HepG2 (cell line): Measurements from ENCODE around the gene MROH2A. TPM values are rescaled to one million over a fixed set of nuclear protein-coding genes. Genes with fewer than 3 reads are reported as not detected.

Experiments used
- ATAC-seq: fragments of 200-7000 bp; cut with Tn5 transposase; 3 replicates; pipeline ENCODE4 v1.9.1; 2020; ENCODE audit warnings: mild to moderate bottlenecking, moderate library complexity
- BruUV-seq: library from RNA; stranded (reverse); fragments of 400-500 nt; replicated peaks from 2 replicates; lab custom pipeline; 2021; lab: Mats Ljungman, UMichigan
- CTCF ChIA-PET: fragments of 300-600 bp; formaldehyde crosslinking; extraction: SDS; loops from one replicate; lab custom pipeline; 2021; ENCODE audit warnings: low total read pairs, inconsistent platforms, low intra/inter-chr PET ratio; lab: Yijun Ruan, JAX
- POLR2A ChIA-PET: fragments of 350-600 bp; sonication (Branson Sonifier 250); formaldehyde crosslinking; loops from one replicate; lab custom pipeline; 2020; ENCODE audit warnings: antibody characterized with exemption, inconsistent platforms; lab: Yijun Ruan, JAX
- DNase-seq: peaks from one replicate; pipeline ENCODE4 v3.0.0-alpha.2; 2015; ENCODE audit warnings: low spot score
- FAIRE-seq: peaks from 3 replicates; lab custom pipeline; 2011; peaks lifted over from hg19 to GRCh38; lab: Jason Lieb, UNC
- H2AFZ ChIP-seq: one replicate; pipeline ENCODE4 v1.6.1; 2011; ENCODE audit warnings: low read length, inconsistent platforms
- H3K27ac ChIP-seq: fragments of 300-600 bp; 3 replicates; pipeline ENCODE4 v1.8.0; 2011; ENCODE audit warnings: mixed run types, mild to moderate bottlenecking, mixed read lengths, low read length, inconsistent platforms; ENCODE audit not compliant: insufficient read depth; ENCODE audit errors: extremely low read length
- H3K27me3 ChIP-seq, 2 experiments: fragments of 200-600 bp in 1 of 2; 2 replicates in 1 of 2; 3 replicates in 1 of 2; pipeline versions ENCODE4 v1.6.0 to v1.8.0; 2011; ENCODE audit warnings: low read length in 2 of 2, mild to moderate bottlenecking in 2 of 2, moderate library complexity in 2 of 2, inconsistent platforms in 1 of 2; ENCODE audit not compliant: insufficient read depth in 2 of 2, control insufficient read depth in 1 of 2
- H3K36me3 ChIP-seq, 2 experiments: fragments of 200-600 bp in 1 of 2; replicated peaks in 1 of 2; 2 replicates in 1 of 2; 3 replicates in 1 of 2; pipeline versions ENCODE4 v1.5.1 to v1.8.0; 2011; ENCODE audit warnings: low read length in 2 of 2, inconsistent platforms in 1 of 2; ENCODE audit not compliant: insufficient read depth in 2 of 2, control insufficient read depth in 1 of 2
- H3K4me1 ChIP-seq: 2 replicates; pipeline ENCODE4 v1.5.1; 2012; ENCODE audit warnings: low read length, inconsistent platforms; ENCODE audit not compliant: insufficient read depth
- H3K4me2 ChIP-seq: 2 replicates; pipeline ENCODE4 v1.6.0; 2011; ENCODE audit warnings: low read depth, low read length, inconsistent platforms
- H3K4me3 ChIP-seq, 3 experiments: fragments of 200-600 bp in 1 of 3; sonication (generic), shearing (Covaris generic) in 1 of 3; replicated peaks in 1 of 3; 2 replicates each; pipeline ENCODE4 v1.5.1; 2011 to 2016; ENCODE audit warnings: low read length in 3 of 3, inconsistent platforms in 2 of 3, low read depth in 2 of 3, mild to moderate bottlenecking in 2 of 3, control low read depth in 1 of 3, mixed read lengths in 1 of 3; ENCODE audit not compliant: insufficient read depth in 1 of 3
- H3K79me2 ChIP-seq: one replicate; pipeline ENCODE4 v1.6.1; 2011; ENCODE audit warnings: low read length, inconsistent platforms; ENCODE audit not compliant: insufficient read depth
- H3K9ac ChIP-seq: 2 replicates; pipeline ENCODE4 v1.6.0; 2011; ENCODE audit warnings: mild to moderate bottlenecking, low read depth, low read length, inconsistent platforms; ENCODE audit not compliant: insufficient read depth
- H3K9me3 ChIP-seq: 2 replicates; pipeline ENCODE4 v1.5.1; 2012; ENCODE audit warnings: mild to moderate bottlenecking, low read length
- H4K20me1 ChIP-seq: 2 replicates; pipeline ENCODE4 v1.6.0; 2011; ENCODE audit warnings: inconsistent platforms, mild to moderate bottlenecking, low read length, moderate library complexity; ENCODE audit not compliant: insufficient read depth
- CC2D1A ChIP-seq: sonication (generic); formaldehyde crosslinking; IDR thresholded peaks from 2 replicates; pipeline ENCODE4 v1.8.1; 2023; ENCODE audit warnings: mild to moderate bottlenecking, missing genetic modification reagents
- RCOR2 ChIP-seq: IDR thresholded peaks from 2 replicates; pipeline ENCODE4 v1.6.1; 2016; ENCODE audit warnings: missing biosample characterization, missing genetic modification reagents
- RORA ChIP-seq: sonication (generic); formaldehyde crosslinking; IDR thresholded peaks from 2 replicates; pipeline ENCODE4 v1.5.0; 2020; ENCODE audit warnings: mild to moderate bottlenecking, missing genetic modification reagents, moderate library complexity
- ZMYM3 ChIP-seq: sonication (generic); formaldehyde crosslinking; IDR thresholded peaks from 2 replicates; pipeline ENCODE4 v1.5.1; 2020; ENCODE audit warnings: mild to moderate bottlenecking, missing genetic modification reagents
- ZNF414 ChIP-seq: sonication (generic); formaldehyde crosslinking; IDR thresholded peaks from 2 replicates; pipeline ENCODE4 v1.5.0; 2020; ENCODE audit warnings: missing genetic modification reagents
- ZNF547 ChIP-seq: sonication (generic); formaldehyde crosslinking; IDR thresholded peaks from 2 replicates; pipeline ENCODE4 v1.5.1; 2020; ENCODE audit warnings: mild to moderate bottlenecking, missing genetic modification reagents
- ZNF839 ChIP-seq: sonication (generic); formaldehyde crosslinking; IDR thresholded peaks from 2 replicates; pipeline ENCODE4 v1.4.0; 2020; ENCODE audit warnings: missing genetic modification reagents, mild to moderate bottlenecking, borderline replicate concordance
- ZNF883 ChIP-seq: sonication (generic); formaldehyde crosslinking; IDR thresholded peaks from 2 replicates; pipeline ENCODE4 v1.5.1; 2020; ENCODE audit warnings: mild to moderate bottlenecking, missing genetic modification reagents; ENCODE audit errors: not compliant biosample characterization
- WGBS: methylation state at CpG from one replicate; pipeline ENCODE4 v1.1.6; 2017; ENCODE audit warnings: low lambda C conversion rate; 5-methylcytosine and 5-hydroxymethylcytosine counted together
- in situ Hi-C: cut with HindIII; loops from 2 replicates; pipeline ENCODE4 v1.10.0; 2017; ENCODE audit warnings: low pct_unique_long_range_greater_than_20kb; ENCODE audit not compliant: extremely low pct_ligation_motif_present
- intact Hi-C: fragments of 100-400 bp; cut with micrococcal nuclease; formaldehyde crosslinking; loops from one replicate; pipeline ENCODE4 v1.10.0; 2022; ENCODE audit not compliant: unreplicated experiment
- polyA plus RNA-seq, 8 experiments: library from polyadenylated mRNA; depleted of rRNA in 3 of 8; stranded (reverse) in 7 of 8; unstranded in 1 of 8; fragments of >200 nt; fragmentation: Illumina TruSeq in 4 of 8; extraction: Trizol in 4 of 8; gene quantifications; 2 replicates each; pipeline versions ENCODE4 v1.2.1 to v1.2.3, GENCODE V29; 2011 to 2016; ENCODE audit warnings: low read depth in 4 of 8, missing spikeins in 1 of 8, mixed read lengths in 1 of 8; ENCODE audit not compliant: insufficient read depth in 1 of 8
- total RNA-seq, 5 experiments: library from RNA; depleted of rRNA; stranded (reverse); fragments of >200 nt; fragmentation: Illumina TruSeq; extraction: Trizol; gene quantifications; 2 replicates each; pipeline ENCODE4 v1.2.3, GENCODE V29; 2016; ENCODE audit warnings: low read depth in 1 of 5
- TF ChIP-seq, protein P1 (sequence below): sonication (generic); formaldehyde crosslinking; IDR thresholded peaks from 2 replicates; pipeline ENCODE4 v1.4.0; 2020; ENCODE audit warnings: missing genetic modification reagents, mild to moderate bottlenecking, borderline replicate concordance
- TF ChIP-seq, protein P2 (sequence below): sonication (generic); formaldehyde crosslinking; IDR thresholded peaks from 2 replicates; pipeline ENCODE4 v1.4.0; 2020; ENCODE audit warnings: mild to moderate bottlenecking, missing genetic modification reagents

MROH2A gene
- total and polyA plus RNA-seq, 2 of the 13 experiments (the other 11 are each of a cell fraction or from before 2014, with no cell fraction given) = 0.03 to 0.04 TPM

- WGBS = 89% methylated on average over 3 of the region's 3 CpGs
- ChIA-PET CTCF (no interaction called here), POLR2A (no interaction called here)
- Histone ChIP-seq H3K27ac (no peak overlapping the region), H3K4me3 (peak overlapping the region in 1 of 3 experiments; percentile 30; a peak in 4 of 6 replicates), H3K4me2 (peak overlapping the region; percentile 92), H3K4me1 (peaks cover 39% of the 10 kb centered on the region), H4K20me1 (peaks cover 9% of the 10 kb centered on the region), H3K79me2 (peaks cover 39% of the 10 kb centered on the region), H3K9ac (peak overlapping the region; percentile 94), H3K27me3 (peaks cover 2 to 3% of the 10 kb centered on the region in 2 experiments; a peak in 1 of 5 replicates), H3K9me3 (no peaks in the 10 kb centered on the region), H3K36me3 (peaks cover 28 to 52% of the 10 kb centered on the region in 2 experiments)
- no TSS peak for BruUV-seq
- intact Hi-C loops (no loop called here), in situ Hi-C loops (no loop called here)
- no peak for DNase-seq
- FAIRE-seq = no peak
- TF ChIP-seq ZNF547 (CRISPR knock-in tag) (peak; percentile 31; the same call in 1 of the 2 replicates), CC2D1A (no peak)
- TF ChIP-seq, all 625 proteins: peak for 1
- no peak for ATAC-seq
- no peak overlapping the region for H2AFZ ChIP-seq
Measured at GRCh38 chr2:233852056-233852455, 73.9 kb downstream of the MROH2A start.

DNA sequence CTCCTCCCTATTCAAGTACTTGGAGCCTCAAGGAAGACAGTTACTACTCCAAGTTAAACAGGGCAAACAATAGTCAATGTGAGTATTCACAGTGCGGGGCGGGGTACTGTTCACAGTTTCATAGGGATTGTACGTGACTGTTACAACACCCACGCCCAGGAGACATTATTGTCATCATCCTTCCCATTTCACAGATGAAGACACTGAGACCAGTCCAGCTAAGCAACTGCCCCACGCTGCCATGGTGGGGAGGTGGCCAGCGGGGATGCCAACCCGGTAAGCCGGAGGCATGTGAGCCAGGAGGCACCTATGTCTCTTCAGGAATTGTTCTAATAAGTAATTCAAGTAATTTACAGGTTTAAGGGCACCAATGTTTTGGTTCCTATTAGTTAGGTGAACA is 75.2 kb downstream of the MROH2A start:
- in situ Hi-C loops = no loop called here
- Histone ChIP-seq H3K27ac (peak overlapping the region; percentile 83), H3K36me3 (peaks cover 18 to 39% of the 10 kb centered on the region in 2 experiments), H3K9ac (peak overlapping the region; percentile 94), H3K79me2 (peaks cover 39% of the 10 kb centered on the region), H3K27me3 (peaks cover 2 to 3% of the 10 kb centered on the region in 2 experiments; a peak in 1 of 5 replicates), H2AFZ (no peak overlapping the region), H4K20me1 (peaks cover 9% of the 10 kb centered on the region), H3K9me3 (no peaks in the 10 kb centered on the region), H3K4me1 (peaks cover 48% of the 10 kb centered on the region), H3K4me2 (peak overlapping the region; percentile 92), H3K4me3 (peak overlapping the region; percentile 95 to 100 (median 98))
- BruUV-seq = TSS peak; percentile 48
- DNase-seq (no peak), ATAC-seq (no peak), FAIRE-seq (no peak)
- ChIA-PET POLR2A (no interaction called here), CTCF (no interaction called here)
- WGBS = 12% methylated on average over 6 of the region's 8 CpGs
- intact Hi-C loops = no loop called here
- no peak for TF ChIP-seq ZNF414
- 0 out of 2 replicates have a peak, but pooled peaks have one; percentile 45 for TF ChIP-seq RCOR2 (CRISPR knock-in tag)
- TF ChIP-seq ZMYM3 (CRISPR knock-in tag) = peak; percentile 70
- TF ChIP-seq, protein P1, sequence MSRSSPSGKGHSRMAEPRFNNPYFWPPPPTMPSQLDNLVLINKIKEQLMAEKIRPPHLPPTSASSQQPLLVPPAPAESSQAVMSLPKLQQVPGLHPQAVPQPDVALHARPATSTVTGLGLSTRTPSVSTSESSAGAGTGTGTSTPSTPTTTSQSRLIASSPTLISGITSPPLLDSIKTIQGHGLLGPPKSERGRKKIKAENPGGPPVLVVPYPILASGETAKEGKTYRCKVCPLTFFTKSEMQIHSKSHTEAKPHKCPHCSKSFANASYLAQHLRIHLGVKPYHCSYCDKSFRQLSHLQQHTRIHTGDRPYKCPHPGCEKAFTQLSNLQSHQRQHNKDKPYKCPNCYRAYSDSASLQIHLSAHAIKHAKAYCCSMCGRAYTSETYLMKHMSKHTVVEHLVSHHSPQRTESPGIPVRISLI = 0 out of 2 replicates have a peak, but pooled peaks have one; percentile 11
- TF ChIP-seq ZNF883 (CRISPR knock-in tag) = no peak
- no peak for TF ChIP-seq RORA (CRISPR knock-in tag)
- TF ChIP-seq, protein P2, sequence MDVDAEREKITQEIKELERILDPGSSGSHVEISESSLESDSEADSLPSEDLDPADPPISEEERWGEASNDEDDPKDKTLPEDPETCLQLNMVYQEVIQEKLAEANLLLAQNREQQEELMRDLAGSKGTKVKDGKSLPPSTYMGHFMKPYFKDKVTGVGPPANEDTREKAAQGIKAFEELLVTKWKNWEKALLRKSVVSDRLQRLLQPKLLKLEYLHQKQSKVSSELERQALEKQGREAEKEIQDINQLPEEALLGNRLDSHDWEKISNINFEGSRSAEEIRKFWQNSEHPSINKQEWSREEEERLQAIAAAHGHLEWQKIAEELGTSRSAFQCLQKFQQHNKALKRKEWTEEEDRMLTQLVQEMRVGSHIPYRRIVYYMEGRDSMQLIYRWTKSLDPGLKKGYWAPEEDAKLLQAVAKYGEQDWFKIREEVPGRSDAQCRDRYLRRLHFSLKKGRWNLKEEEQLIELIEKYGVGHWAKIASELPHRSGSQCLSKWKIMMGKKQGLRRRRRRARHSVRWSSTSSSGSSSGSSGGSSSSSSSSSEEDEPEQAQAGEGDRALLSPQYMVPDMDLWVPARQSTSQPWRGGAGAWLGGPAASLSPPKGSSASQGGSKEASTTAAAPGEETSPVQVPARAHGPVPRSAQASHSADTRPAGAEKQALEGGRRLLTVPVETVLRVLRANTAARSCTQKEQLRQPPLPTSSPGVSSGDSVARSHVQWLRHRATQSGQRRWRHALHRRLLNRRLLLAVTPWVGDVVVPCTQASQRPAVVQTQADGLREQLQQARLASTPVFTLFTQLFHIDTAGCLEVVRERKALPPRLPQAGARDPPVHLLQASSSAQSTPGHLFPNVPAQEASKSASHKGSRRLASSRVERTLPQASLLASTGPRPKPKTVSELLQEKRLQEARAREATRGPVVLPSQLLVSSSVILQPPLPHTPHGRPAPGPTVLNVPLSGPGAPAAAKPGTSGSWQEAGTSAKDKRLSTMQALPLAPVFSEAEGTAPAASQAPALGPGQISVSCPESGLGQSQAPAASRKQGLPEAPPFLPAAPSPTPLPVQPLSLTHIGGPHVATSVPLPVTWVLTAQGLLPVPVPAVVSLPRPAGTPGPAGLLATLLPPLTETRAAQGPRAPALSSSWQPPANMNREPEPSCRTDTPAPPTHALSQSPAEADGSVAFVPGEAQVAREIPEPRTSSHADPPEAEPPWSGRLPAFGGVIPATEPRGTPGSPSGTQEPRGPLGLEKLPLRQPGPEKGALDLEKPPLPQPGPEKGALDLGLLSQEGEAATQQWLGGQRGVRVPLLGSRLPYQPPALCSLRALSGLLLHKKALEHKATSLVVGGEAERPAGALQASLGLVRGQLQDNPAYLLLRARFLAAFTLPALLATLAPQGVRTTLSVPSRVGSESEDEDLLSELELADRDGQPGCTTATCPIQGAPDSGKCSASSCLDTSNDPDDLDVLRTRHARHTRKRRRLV (CRISPR knock-in tag) = no peak
- TF ChIP-seq ZNF839 (CRISPR knock-in tag) = no peak
